Keratinocyte (primary cell): ENCODE data around the gene SGSM1. TPM values are rescaled to one million over a fixed set of nuclear protein-coding genes. Genes with fewer than 3 reads are reported as not detected.

Experiments
- DNase-seq: peaks from one replicate; pipeline ENCODE4 v3.0.0-alpha.2; 2011; ENCODE audit warnings: low read depth, missing footprints, low spot score
- FAIRE-seq: peaks from 2 replicates; lab custom pipeline; 2011; peaks lifted over from hg19 to GRCh38; lab: Jason Lieb, UNC
- H2AFZ ChIP-seq: 2 replicates; pipeline ENCODE4 v1.6.0; 2012; ENCODE audit warnings: low read length, control low read depth, inconsistent platforms; ENCODE audit not compliant: control insufficient read depth
- H3K27ac ChIP-seq: 2 replicates; pipeline ENCODE4 v1.5.1; 2011; ENCODE audit warnings: low read length; ENCODE audit not compliant: control insufficient read depth, insufficient read depth
- H3K27me3 ChIP-seq: 3 replicates; pipeline ENCODE4 v1.6.0; 2011; ENCODE audit warnings: low read length; ENCODE audit not compliant: control insufficient read depth, insufficient read depth; ENCODE audit errors: extremely low read depth
- H3K36me3 ChIP-seq, 2 experiments: 2 replicates in 1 of 2; 3 replicates in 1 of 2; pipeline ENCODE4 v1.5.1; 2011; ENCODE audit warnings: low read length in 2 of 2, mild to moderate bottlenecking in 1 of 2; ENCODE audit not compliant: control insufficient read depth in 2 of 2, insufficient read depth in 2 of 2; ENCODE audit errors: extremely low read depth in 1 of 2
- H3K4me1 ChIP-seq: 3 replicates; pipeline ENCODE4 v1.5.1; 2011; ENCODE audit warnings: low read length; ENCODE audit not compliant: control insufficient read depth, insufficient read depth; ENCODE audit errors: extremely low read depth
- H3K4me2 ChIP-seq: 3 replicates; pipeline ENCODE4 v1.6.0; 2011; ENCODE audit warnings: low read depth, low read length; ENCODE audit not compliant: control insufficient read depth, insufficient read depth; ENCODE audit errors: extremely low read depth
- H3K4me3 ChIP-seq, 3 experiments: fragments of 200-600 bp in 1 of 3; sonication (generic) in 1 of 3; 2 replicates in 2 of 3; 3 replicates in 1 of 3; pipeline ENCODE4 v1.5.1; 2011 to 2016; ENCODE audit warnings: low read length in 3 of 3, mild to moderate bottlenecking in 3 of 3, control low read depth in 2 of 3, inconsistent platforms in 1 of 3, low read depth in 1 of 3, mixed read lengths in 1 of 3, mixed run types in 1 of 3, moderate library complexity in 1 of 3; ENCODE audit not compliant: control insufficient read depth in 2 of 3, insufficient read depth in 2 of 3; ENCODE audit errors: extremely low read depth in 1 of 3
- H3K79me2 ChIP-seq: 2 replicates; pipeline ENCODE4 v1.6.0; 2012; ENCODE audit warnings: low read length; ENCODE audit not compliant: control insufficient read depth, insufficient read depth
- H3K9ac ChIP-seq: 3 replicates; pipeline ENCODE4 v1.6.0; 2011; ENCODE audit warnings: low read length; ENCODE audit not compliant: control insufficient read depth, insufficient read depth; ENCODE audit errors: extremely low read depth
- H3K9me1 ChIP-seq: 3 replicates; pipeline ENCODE4 v1.6.0; 2011; ENCODE audit warnings: low read length; ENCODE audit not compliant: control insufficient read depth, insufficient read depth; ENCODE audit errors: extremely low read depth
- H3K9me3 ChIP-seq: 2 replicates; pipeline ENCODE4 v1.5.1; 2012; ENCODE audit warnings: low read depth, low read length; ENCODE audit not compliant: control insufficient read depth
- H4K20me1 ChIP-seq: 3 replicates; pipeline ENCODE4 v1.6.0; 2011; ENCODE audit warnings: low read length; ENCODE audit not compliant: control insufficient read depth, insufficient read depth; ENCODE audit errors: extremely low read depth
- EZH2 ChIP-seq: IDR thresholded peaks from one replicate; pipeline ENCODE4 v1.6.1; 2012; ENCODE audit warnings: inconsistent platforms, mild to moderate bottlenecking, low read length, moderate library complexity
- dilution Hi-C: fragments of 300-500 bp; cut with MboI; formaldehyde crosslinking; loops from one replicate; pipeline ENCODE4 v1.7.0; 2020; ENCODE audit warnings: low sequenced_read_pairs; ENCODE audit not compliant: extremely low pct_ligation_motif_present
- polyA plus RNA-seq, 5 experiments: library from polyadenylated mRNA; depleted of rRNA in 3 of 5; stranded (reverse) in 3 of 5; stranded (forward) in 1 of 5; unstranded in 1 of 5; fragments of >200 nt; gene quantifications; 1 replicate in 1 of 5; 2 replicates in 3 of 5; 3 replicates in 1 of 5; pipeline versions ENCODE4 v1.2.1 to v1.2.3, GENCODE V29; 2011 to 2012; ENCODE audit warnings: missing spikeins in 2 of 5, low read depth in 1 of 5, low replicate concordance in 1 of 5
- TF ChIP-seq, protein P1 (sequence below), 3 experiments: IDR thresholded peaks in 1 of 3; conservative IDR thresholded peaks in 1 of 3; optimal IDR thresholded peaks in 1 of 3; 2 replicates in 2 of 3; 3 replicates in 1 of 3; pipeline versions ENCODE3 to v1.5.1; 2011; ENCODE audit warnings: low read length in 3 of 3, mild to moderate bottlenecking in 3 of 3, moderate library complexity in 2 of 3, control low read depth in 1 of 3, inconsistent platforms in 1 of 3; ENCODE audit not compliant: insufficient read depth in 2 of 3; ENCODE audit errors: extremely low read depth in 1 of 3

SGSM1 gene
- polyA plus RNA-seq, 1 donor (not counting 4 experiments of a cell fraction or from before 2014, with no cell fraction given) = not detected

- dilution Hi-C loops = no loop called here
- Histone ChIP-seq H3K27me3 (peaks cover 13% of the 10 kb centered on the region), H2AFZ (no peak overlapping the region), H3K4me1 (no peaks in the 10 kb centered on the region), H3K27ac (no peak overlapping the region), H3K4me3 (no peak overlapping the region), H3K4me2 (no peak overlapping the region), H3K9ac (no peak overlapping the region), H3K79me2 (no peaks in the 10 kb centered on the region), H3K36me3 (no peaks in the 10 kb centered on the region), H3K9me1 (no peaks in the 10 kb centered on the region), H4K20me1 (no peaks in the 10 kb centered on the region), H3K9me3 (no peaks in the 10 kb centered on the region)
- no peak for TF ChIP-seq EZH2
- TF ChIP-seq, protein P1, sequence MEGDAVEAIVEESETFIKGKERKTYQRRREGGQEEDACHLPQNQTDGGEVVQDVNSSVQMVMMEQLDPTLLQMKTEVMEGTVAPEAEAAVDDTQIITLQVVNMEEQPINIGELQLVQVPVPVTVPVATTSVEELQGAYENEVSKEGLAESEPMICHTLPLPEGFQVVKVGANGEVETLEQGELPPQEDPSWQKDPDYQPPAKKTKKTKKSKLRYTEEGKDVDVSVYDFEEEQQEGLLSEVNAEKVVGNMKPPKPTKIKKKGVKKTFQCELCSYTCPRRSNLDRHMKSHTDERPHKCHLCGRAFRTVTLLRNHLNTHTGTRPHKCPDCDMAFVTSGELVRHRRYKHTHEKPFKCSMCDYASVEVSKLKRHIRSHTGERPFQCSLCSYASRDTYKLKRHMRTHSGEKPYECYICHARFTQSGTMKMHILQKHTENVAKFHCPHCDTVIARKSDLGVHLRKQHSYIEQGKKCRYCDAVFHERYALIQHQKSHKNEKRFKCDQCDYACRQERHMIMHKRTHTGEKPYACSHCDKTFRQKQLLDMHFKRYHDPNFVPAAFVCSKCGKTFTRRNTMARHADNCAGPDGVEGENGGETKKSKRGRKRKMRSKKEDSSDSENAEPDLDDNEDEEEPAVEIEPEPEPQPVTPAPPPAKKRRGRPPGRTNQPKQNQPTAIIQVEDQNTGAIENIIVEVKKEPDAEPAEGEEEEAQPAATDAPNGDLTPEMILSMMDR (optimal IDR thresholded peaks at IDR 0.05 in 1 of 3, IDR thresholded peaks at IDR 0.05 in 1 of 3, conservative IDR thresholded peaks at IDR 0.05 in 1 of 3; ENCODE audit: extremely low read depth in 1 of 3, insufficient read depth in 2 of 3, low read length in 3 of 3) = no peak
- FAIRE-seq (no peak), DNase-seq (no peak)
Observed at GRCh38 chr22:24928322-24928721, 122.3 kb downstream of the SGSM1 start.

- dilution Hi-C loops = no loop called here
- no peaks in the 10 kb centered on the region for H4K20me1 ChIP-seq
- H3K27ac ChIP-seq = no peak overlapping the region
- H3K27me3 ChIP-seq = peaks cover 18% of the 10 kb centered on the region
- H3K9ac ChIP-seq = no peak overlapping the region
- no peak for FAIRE-seq
- no peaks in the 10 kb centered on the region for H3K9me3 ChIP-seq
- no peaks in the 10 kb centered on the region for H3K79me2 ChIP-seq
- H3K4me3 ChIP-seq = no peak overlapping the region
- no peak overlapping the region for H2AFZ ChIP-seq
- H3K36me3 ChIP-seq = no peaks in the 10 kb centered on the region
- H3K4me1 ChIP-seq = no peaks in the 10 kb centered on the region
- H3K9me1 ChIP-seq = no peaks in the 10 kb centered on the region
- H3K4me2 ChIP-seq = no peak overlapping the region
- TF ChIP-seq, protein P1 (optimal IDR thresholded peaks at IDR 0.05 in 1 of 3, IDR thresholded peaks at IDR 0.05 in 1 of 3, conservative IDR thresholded peaks at IDR 0.05 in 1 of 3; ENCODE audit: extremely low read depth in 1 of 3, insufficient read depth in 2 of 3, low read length in 3 of 3) = no peak
- TF ChIP-seq EZH2 = no peak
- no peak for DNase-seq
Observed at GRCh38 chr22:24930678-24931077, 124.7 kb downstream of the SGSM1 start.
